ENCODE data around the gene RFTN1. TPM values are rescaled to one million over a fixed set of nuclear protein-coding genes. Genes with fewer than 3 reads are reported as not detected.
"Not testable (repeated sequence)": the region's sequence is repeated elsewhere in the genome, so short reads cannot be mapped to it uniquely, and the experiment has no call there.

The RFTN1 gene
- total RNA-seq, 2 experiments from 2014 or later: 55.7 to 56.4 TPM

DNA sequence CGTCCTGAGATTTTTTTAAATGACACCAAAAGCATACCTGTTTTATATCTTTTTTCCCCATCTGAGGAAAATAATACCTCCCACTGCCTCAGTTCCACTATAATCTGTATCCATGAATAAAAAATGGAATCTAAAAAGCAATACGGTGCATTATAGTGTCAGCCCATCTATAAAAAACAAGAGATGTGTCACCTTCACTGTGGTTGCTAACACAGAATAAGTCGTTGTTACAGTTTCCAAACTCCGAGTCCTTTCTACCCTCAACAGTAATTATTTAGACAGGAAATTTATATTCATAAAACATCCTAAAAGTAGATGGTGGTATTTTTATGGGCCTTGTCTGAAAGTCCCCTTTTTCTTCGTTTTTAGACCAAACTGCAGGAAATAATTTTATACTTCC, 19.4 kb downstream of the RFTN1 start:
- ChIA-PET CTCF (interaction anchor here (0.6 kb wide), 1 partner anchor 226 kb away, joined by 3 read pairs; no protein-coding TSS in a partner anchor), POLR2A (interaction anchor here (1.3 to 4.2 kb wide), 3 partner anchors 11 to 23 kb away, joined by 5 to 38 read pairs (median 6); no protein-coding TSS in a partner anchor)
- Mint-ChIP-seq H3K9me3 (no peaks in the 10 kb centered on the region), H3K27me3 (no peaks in the 10 kb centered on the region), H3K36me3 (ENCODE audit: low read depth) (peaks cover 59% of the 10 kb centered on the region), H3K4me3 (no peak overlapping the region), H3K4me1 (ENCODE audit: low read depth) (peaks cover 63% of the 10 kb centered on the region), H3K27ac (peak overlapping the region; percentile 58)
- intact Hi-C loops (cut with DNase I, micrococcal nuclease): no loop called here
- Histone ChIP-seq H3K36me3 (ENCODE audit: insufficient read depth, low read length) (peaks cover 31% of the 10 kb centered on the region), H3K27ac (ENCODE audit: low read depth in 1 of 2, low read length in 2 of 2) (no peak overlapping the region), H3K4me3 (ENCODE audit: low read length) (no peak overlapping the region), H3K4me1 (ENCODE audit: insufficient read depth, low read length) (peaks cover 34% of the 10 kb centered on the region), H3K9me3 (ENCODE audit: control insufficient read depth in 1 of 2, insufficient read depth in 1 of 2, low read length in 2 of 2) (peaks cover 0 to under 1% of the 10 kb centered on the region in 2 experiments), H3K27me3 (ENCODE audit: control insufficient read depth in 1 of 2, insufficient read depth in 2 of 2, low read length in 2 of 2) (no peaks in the 10 kb centered on the region)
- TF ChIP-seq, protein P1, sequence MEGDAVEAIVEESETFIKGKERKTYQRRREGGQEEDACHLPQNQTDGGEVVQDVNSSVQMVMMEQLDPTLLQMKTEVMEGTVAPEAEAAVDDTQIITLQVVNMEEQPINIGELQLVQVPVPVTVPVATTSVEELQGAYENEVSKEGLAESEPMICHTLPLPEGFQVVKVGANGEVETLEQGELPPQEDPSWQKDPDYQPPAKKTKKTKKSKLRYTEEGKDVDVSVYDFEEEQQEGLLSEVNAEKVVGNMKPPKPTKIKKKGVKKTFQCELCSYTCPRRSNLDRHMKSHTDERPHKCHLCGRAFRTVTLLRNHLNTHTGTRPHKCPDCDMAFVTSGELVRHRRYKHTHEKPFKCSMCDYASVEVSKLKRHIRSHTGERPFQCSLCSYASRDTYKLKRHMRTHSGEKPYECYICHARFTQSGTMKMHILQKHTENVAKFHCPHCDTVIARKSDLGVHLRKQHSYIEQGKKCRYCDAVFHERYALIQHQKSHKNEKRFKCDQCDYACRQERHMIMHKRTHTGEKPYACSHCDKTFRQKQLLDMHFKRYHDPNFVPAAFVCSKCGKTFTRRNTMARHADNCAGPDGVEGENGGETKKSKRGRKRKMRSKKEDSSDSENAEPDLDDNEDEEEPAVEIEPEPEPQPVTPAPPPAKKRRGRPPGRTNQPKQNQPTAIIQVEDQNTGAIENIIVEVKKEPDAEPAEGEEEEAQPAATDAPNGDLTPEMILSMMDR (IDR thresholded peaks at IDR 0.05): no peak
- no peak for DNase-seq
- ATAC-seq (ENCODE audit: poor library complexity): no peak

DNA sequence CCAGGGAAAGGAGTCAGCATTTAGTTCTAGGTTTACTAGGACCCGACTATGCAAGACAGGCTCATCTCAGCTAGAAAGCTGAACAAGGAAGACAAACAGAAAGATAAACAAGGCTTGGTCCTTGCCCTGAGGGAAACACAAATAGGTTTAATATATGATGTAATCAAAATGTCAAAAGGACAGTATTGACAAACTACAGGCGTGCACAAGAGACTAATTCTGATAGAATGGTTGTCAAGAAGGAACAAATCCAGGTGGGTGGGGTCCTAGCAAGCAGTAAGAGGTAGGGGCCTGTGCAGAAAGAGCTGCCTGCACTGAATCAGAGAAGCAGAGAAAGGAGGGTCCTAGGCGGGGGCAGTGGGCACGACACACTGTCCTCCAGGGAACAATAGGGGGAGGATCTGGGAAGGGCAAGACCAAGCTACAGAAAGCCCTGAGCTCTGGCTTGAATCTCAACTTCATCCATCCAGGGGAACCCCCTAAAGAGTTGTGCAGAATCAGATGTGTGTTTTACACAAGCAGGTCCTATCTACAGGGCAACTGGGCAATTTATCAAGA, 23.4 kb downstream of the RFTN1 start:
- Mint-ChIP-seq H3K36me3 (ENCODE audit: low read depth) (peaks cover 86% of the 10 kb centered on the region), H3K4me3 (no peak overlapping the region), H3K4me1 (ENCODE audit: low read depth) (peaks cover 52% of the 10 kb centered on the region), H3K27ac (no peak overlapping the region), H3K27me3 (no peaks in the 10 kb centered on the region), H3K9me3 (no peaks in the 10 kb centered on the region)
- ATAC-seq (ENCODE audit: poor library complexity) (no peak), DNase-seq (no peak)
- Histone ChIP-seq H3K9me3 (ENCODE audit: control insufficient read depth in 1 of 2, insufficient read depth in 1 of 2, low read length in 2 of 2) (no peaks in the 10 kb centered on the region), H3K4me3 (ENCODE audit: low read length) (no peak overlapping the region), H3K36me3 (ENCODE audit: insufficient read depth, low read length) (peaks cover 48% of the 10 kb centered on the region), H3K27ac (ENCODE audit: low read depth in 1 of 2, low read length in 2 of 2) (no peak overlapping the region), H3K4me1 (ENCODE audit: insufficient read depth, low read length) (peaks cover 4% of the 10 kb centered on the region), H3K27me3 (ENCODE audit: control insufficient read depth in 1 of 2, insufficient read depth in 2 of 2, low read length in 2 of 2) (no peaks in the 10 kb centered on the region)
- intact Hi-C loops (cut with DNase I, micrococcal nuclease): loop anchor here in 1 of 2 experiments (2.0 kb wide), 1 partner anchor 15 kb away; no protein-coding TSS in a partner anchor
- ChIA-PET CTCF (no interaction called here), POLR2A (no interaction called here)
- TF ChIP-seq, protein P1 (IDR thresholded peaks at IDR 0.05): no peak

DNA sequence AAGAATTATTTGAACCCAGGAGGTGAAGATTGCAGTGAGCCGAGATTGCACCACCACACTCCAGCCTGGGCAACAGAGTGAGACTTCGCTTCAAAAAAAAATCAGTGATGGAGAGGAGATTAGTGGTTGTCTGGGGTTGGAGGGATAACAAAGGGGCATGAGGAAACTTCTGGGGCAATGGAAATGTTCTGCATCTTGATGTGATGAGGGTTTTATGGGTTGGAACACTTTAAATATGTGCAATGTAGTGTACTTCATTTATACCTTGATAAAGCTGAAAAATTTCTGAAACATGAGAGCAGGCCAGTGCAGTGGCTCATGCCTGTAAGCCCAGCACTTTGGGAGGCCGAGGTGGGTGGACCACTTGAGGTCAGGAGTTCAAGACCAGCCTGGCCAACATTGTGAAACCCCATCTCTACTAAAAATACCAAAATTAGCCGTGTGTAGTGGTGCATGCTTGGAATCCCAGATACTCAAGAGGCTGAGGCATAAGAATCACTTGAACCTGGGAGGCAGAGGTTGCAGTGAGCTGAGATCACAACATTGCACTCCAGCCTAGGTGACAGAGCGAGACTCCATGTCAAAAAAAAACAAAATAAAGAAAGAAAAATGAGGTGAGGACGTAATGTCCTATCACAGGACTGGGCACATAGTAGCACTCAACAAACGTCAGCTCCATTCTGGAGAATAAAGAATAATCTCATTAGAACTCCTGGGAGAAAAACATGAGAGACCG, 24.0 kb downstream of the RFTN1 start:
- H3K4me3 Mint-ChIP-seq; H3K9me3 Mint-ChIP-seq; H3K4me3 ChIP-seq (ENCODE audit: low read length); H3K27me3 ChIP-seq (ENCODE audit: control insufficient read depth in 1 of 2, insufficient read depth in 2 of 2, low read length in 2 of 2); H3K27ac Mint-ChIP-seq; DNase-seq; CTCF ChIA-PET; H3K9me3 ChIP-seq (ENCODE audit: control insufficient read depth in 1 of 2, insufficient read depth in 1 of 2, low read length in 2 of 2); ATAC-seq (ENCODE audit: poor library complexity); H3K27me3 Mint-ChIP-seq; POLR2A ChIA-PET; H3K4me1 ChIP-seq (ENCODE audit: insufficient read depth, low read length); H3K27ac ChIP-seq (ENCODE audit: low read depth in 1 of 2, low read length in 2 of 2): not testable (repeated sequence)
- H3K36me3 ChIP-seq (ENCODE audit: insufficient read depth, low read length): peaks cover 48% of the 10 kb centered on the region
- Mint-ChIP-seq H3K4me1 (ENCODE audit: low read depth) (peaks cover 51% of the 10 kb centered on the region), H3K36me3 (ENCODE audit: low read depth) (peaks cover 85% of the 10 kb centered on the region)
- intact Hi-C loops (cut with DNase I, micrococcal nuclease): loop anchor here in 1 of 2 experiments (2.0 kb wide), 1 partner anchor 15 kb away; no protein-coding TSS in a partner anchor

All from CD4-positive, alpha-beta T cell (primary cell).